Hepatocyte (in vitro differentiated cells): ENCODE measurements around the gene GPD1.

Experiments used
- CTCF ChIP-seq: fragments of 200-600 bp; sonication (generic); IDR thresholded peaks from 2 replicates; pipeline ENCODE4 v1.5.1; 2016; ENCODE audit warnings: antibody characterized with exemption, mild to moderate bottlenecking; ENCODE audit not compliant: poor library complexity
- EZH2 ChIP-seq: fragments of 200-600 bp; sonication (generic); IDR thresholded peaks from 2 replicates; pipeline ENCODE4 v1.6.1; 2016; ENCODE audit warnings: antibody characterized with exemption, mild to moderate bottlenecking, borderline replicate concordance
- EZH2phosphoT487 ChIP-seq: fragments of 200-600 bp; sonication (generic); IDR thresholded peaks from one replicate; pipeline ENCODE4 v1.6.1; 2018; ENCODE audit warnings: antibody characterized with exemption, mild to moderate bottlenecking, low read depth, moderate library complexity; ENCODE audit not compliant: unreplicated experiment, severe bottlenecking

- no peak for TF ChIP-seq CTCF
- TF ChIP-seq EZH2phosphoT487 = no peak
- TF ChIP-seq EZH2 = no peak
Measured at GRCh38 chr12:50072198-50072907, 31.5 kb upstream of the GPD1 start.
